GM12891 (cell line): Measurements from ENCODE around the gene RMI2.
"Not testable (repeated sequence)": the region's sequence is repeated elsewhere in the genome, so short reads cannot be mapped to it uniquely, and the experiment has no call there.

Source experiments
- DNase-seq: peaks from one replicate; pipeline ENCODE4 v3.0.0; 2011; ENCODE audit warnings: low spot score; ENCODE audit not compliant: insufficient read length
- FAIRE-seq: peaks from 2 replicates; lab custom pipeline; 2011; peaks lifted over from hg19 to GRCh38; lab: Jason Lieb, UNC
- PAX5 ChIP-seq: IDR thresholded peaks from 2 replicates; pipeline ENCODE4 v1.6.1; 2011; ENCODE audit warnings: low read length, moderate library complexity, mild to moderate bottlenecking; ENCODE audit not compliant: insufficient read depth, severe bottlenecking
- POLR2A ChIP-seq: IDR thresholded peaks from 2 replicates; pipeline ENCODE4 v1.6.1; 2011; ENCODE audit warnings: low read depth, low read length, control low read depth
- POLR2AphosphoS5 ChIP-seq: IDR thresholded peaks from 2 replicates; pipeline ENCODE4 v1.6.1; 2011; ENCODE audit warnings: low read depth, low read length, control low read depth
- POU2F2 ChIP-seq: IDR thresholded peaks from 2 replicates; pipeline ENCODE4 v1.6.1; 2011; ENCODE audit warnings: low read depth, mild to moderate bottlenecking, control low read depth, low read length, moderate library complexity
- SPI1 ChIP-seq: IDR thresholded peaks from 2 replicates; pipeline ENCODE4 v1.6.1; 2011; ENCODE audit warnings: low read depth, low read length, control low read depth
- TAF1 ChIP-seq: IDR thresholded peaks from 2 replicates; pipeline ENCODE4 v1.6.1; 2011; ENCODE audit warnings: low read depth, low read length, control low read depth

RMI2 gene

GRCh38 chr16:11355862-11356261, 10.6 kb downstream of the RMI2 start:
- no peak for FAIRE-seq
- no peak for TF ChIP-seq TAF1
- no peak for TF ChIP-seq POLR2A
- no peak for TF ChIP-seq POLR2AphosphoS5
- no peak for TF ChIP-seq POU2F2
- no peak for TF ChIP-seq SPI1
- no peak for TF ChIP-seq PAX5

GRCh38 chr16:11356573-11357331, 11.5 kb downstream of the RMI2 start:
- no peak for DNase-seq
- no peak for TF ChIP-seq POLR2A
- TF ChIP-seq TAF1 = no peak
- TF ChIP-seq SPI1 = no peak
- no peak for TF ChIP-seq POU2F2
- TF ChIP-seq POLR2AphosphoS5 = no peak
- no peak for TF ChIP-seq PAX5
- no peak for FAIRE-seq

More at GRCh38 chr16:11355862-11356261, 10.6 kb downstream of the RMI2 start:
- no peak for DNase-seq

DNA sequence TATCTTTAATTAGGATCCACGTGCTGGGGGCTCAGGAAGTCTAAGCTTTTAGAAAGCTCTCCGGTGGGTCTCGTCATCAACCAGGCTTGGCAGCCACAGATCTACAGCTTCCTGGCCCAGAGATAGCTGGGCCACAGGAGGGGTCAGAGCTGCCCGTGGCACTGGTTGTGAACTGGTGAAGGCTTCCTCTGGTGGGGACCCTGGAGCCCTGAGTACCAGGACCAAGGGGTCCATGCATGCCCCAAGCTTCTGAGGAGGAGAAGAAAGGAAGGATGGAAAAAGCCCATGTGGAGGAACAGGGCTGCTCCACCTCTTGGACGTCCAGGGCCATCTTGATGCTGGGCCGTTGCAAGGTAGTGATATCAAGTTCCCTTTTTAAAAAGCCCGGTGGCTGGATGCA, 13.3 kb downstream of the RMI2 start:
- no peak for TF ChIP-seq POLR2AphosphoS5
- TF ChIP-seq PAX5 = no peak
- TF ChIP-seq SPI1 = no peak
- no peak for TF ChIP-seq POLR2A
- TF ChIP-seq TAF1 = no peak
- TF ChIP-seq POU2F2 = no peak
- FAIRE-seq = no peak
- DNase-seq = no peak

DNA sequence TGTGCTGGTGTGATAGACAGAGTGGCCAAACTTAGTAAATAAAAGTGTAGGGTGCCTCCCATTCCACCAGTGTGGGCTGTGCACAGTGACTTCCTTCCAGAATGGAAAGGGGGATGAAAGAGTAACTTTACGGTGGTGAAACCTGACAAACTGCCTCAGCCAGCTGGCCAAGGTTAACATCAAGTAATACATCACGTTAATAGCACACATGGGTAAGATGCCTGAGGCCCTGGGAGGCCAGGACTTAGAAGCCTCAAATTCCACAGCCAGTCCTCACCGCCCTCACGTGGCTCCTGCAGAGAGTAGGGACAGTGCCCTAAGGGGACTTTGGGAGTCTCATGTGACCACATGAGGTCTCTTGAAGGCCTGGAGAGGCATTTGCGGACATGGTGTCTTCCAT, 14.1 kb downstream of the RMI2 start:
- no peak for TF ChIP-seq TAF1
- TF ChIP-seq SPI1 = no peak
- TF ChIP-seq POU2F2 = no peak
- no peak for TF ChIP-seq POLR2A
- no peak for TF ChIP-seq PAX5
- no peak for TF ChIP-seq POLR2AphosphoS5
- DNase-seq (no peak), FAIRE-seq (no peak)

DNA sequence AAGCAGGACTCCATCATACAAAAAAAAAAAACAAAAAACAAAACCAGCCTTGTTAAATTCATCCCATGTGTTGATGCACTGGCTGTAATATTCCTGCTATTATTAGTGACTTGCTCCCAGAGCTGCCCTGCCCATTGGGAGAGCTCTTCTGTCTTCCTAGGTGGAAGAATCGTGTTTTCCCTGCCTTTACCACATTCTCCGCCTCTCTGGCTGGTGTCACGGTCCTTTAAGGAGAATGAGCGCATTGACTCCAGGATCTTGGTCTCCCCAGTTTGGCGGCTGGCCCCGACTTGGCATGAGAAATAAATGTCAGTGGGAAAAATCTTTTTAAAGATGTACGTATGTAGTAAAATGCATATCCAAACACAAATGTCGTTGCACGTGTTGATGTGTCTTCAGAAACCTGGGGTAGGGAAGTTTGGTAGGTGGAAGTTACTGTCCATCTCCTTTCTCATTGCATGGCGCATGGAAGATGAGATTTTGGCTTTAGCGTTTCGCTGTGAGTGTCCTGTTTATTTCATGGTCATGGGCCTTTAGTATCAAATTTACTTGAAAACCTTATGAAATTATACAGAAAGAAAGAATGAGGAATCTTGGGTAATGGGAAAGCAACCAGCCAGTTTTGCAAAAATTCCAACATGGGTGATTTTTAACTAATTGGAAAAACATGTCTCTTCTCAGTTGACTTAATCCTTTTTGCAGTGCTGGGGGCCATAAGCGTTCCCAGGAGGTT, 15.5 kb downstream of the RMI2 start:
- FAIRE-seq (no peak), DNase-seq (no peak)
- TF ChIP-seq TAF1 (no peak), POU2F2 (no peak), POLR2AphosphoS5 (no peak), SPI1 (no peak), POLR2A (no peak), PAX5 (no peak)

DNA sequence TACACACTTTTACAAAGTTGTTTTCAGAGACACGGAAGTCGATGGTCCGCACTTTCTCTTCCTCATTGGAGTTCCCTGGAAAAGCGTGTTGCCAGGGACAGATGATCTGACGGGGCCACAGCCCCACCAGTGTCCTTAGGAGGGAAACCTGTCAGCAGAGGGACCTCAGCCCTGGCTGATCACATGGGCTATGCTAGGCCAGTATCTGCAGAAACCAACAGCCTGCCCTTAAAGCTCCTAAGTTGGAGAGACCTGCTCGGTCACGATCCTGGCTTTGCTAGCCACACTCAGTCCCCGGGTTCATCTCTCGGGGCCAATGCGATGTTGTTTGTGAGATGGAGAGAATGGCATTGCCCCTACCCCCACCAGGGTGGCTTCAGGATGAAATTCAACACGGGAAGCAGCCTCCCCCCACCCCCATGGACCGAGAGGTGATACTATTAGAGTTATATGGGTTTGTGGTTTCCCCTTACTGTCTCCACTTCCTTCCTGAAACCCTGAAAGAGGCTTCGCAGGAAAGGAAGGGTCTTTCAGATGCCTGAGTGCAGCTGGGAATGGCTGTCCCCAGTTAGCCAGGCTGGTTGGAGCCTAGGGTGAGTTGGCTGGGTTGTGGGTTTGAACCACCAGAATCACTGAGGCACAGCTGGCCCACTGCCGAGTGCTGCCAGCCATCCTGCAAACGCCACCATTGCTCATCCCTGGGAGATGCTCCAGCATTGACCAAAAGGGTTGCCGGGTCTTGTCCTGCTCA, 16.6 kb downstream of the RMI2 start:
- TF ChIP-seq SPI1 = peak; percentile 93
- 0 out of 2 replicates have a peak, but pooled peaks have one; percentile 46 for TF ChIP-seq POU2F2
- no peak for TF ChIP-seq POLR2A
- DNase-seq (peak; percentile 45), FAIRE-seq (peak; percentile 89)

GRCh38 chr16:11363927-11364258, 18.6 kb downstream of the RMI2 start:
- TF ChIP-seq PAX5 = no peak
- TF ChIP-seq TAF1 = no peak
- no peak for TF ChIP-seq POLR2AphosphoS5
- TF ChIP-seq POU2F2 = no peak
- no peak for TF ChIP-seq POLR2A
- no peak for TF ChIP-seq SPI1
- FAIRE-seq = no peak
- no peak for DNase-seq

DNA sequence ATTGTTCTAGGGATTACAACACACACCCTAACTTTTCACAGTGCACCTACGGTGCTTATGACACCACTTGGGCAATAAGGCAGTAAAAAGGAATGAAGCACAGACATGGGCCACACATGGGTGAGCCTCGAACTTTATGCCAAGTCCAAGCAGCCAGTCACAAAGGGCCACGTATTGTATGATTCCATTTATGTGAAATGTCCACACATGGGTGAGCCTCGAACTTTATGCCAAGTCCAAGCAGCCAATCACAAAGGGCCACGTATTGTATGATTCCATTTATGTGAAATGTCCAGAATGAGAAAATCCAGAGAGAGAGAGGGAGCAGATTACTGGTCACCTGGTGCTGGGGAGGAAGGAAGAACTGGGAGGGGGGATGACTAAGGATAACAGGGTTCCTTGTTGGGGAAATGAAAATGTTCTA, 22.2 kb downstream of the RMI2 start:
- DNase-seq = no peak
- FAIRE-seq = no peak
- TF ChIP-seq PAX5 (no peak), SPI1 (no peak), TAF1 (no peak), POU2F2 (no peak), POLR2A (no peak), POLR2AphosphoS5 (no peak)

DNA sequence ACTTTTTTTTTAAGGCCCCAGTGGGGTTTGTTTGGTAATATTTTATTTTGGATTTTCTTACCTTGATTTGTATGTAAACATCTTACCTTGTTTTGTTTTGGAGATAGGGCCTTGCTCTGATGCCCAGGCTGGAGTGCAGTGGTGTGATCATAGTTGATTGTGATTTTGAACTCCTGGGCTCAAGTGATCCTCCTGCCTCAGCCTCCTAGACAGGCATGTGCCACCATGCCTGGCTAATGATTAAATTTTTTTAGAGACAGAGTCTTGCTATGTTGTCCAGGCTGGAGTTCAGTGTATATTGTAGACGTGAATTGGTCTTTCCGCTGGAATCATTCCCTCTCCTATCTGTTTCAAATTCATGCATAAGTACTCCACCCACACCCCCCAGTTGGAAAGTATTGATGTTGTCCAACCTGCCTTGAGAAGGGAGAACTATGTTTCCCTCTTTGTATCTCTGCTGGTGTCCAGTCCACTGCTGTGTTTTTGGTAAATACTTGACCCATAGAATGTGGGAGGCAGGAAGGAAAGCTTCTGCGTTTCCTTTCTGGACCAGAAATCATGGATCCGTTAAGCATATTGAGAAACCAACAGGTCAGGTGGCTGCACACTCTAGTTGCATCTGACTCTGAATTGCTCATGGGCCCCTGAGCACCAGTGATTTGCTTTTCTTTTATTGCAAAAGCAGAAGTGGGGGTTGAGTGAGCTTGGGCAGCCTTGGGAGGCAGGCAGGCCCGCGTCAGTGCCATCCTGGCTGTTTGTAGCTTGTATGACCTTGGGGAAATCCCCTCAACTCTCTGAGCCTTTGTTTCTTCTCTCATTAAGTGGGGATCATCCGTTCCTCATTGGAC, 25.0 kb downstream of the RMI2 start:
- TF ChIP-seq SPI1 = peak; percentile 92
- no peak for TF ChIP-seq POU2F2
- TF ChIP-seq TAF1 = no peak
- no peak for TF ChIP-seq POLR2AphosphoS5
- no peak for TF ChIP-seq POLR2A
- peak; percentile 68 for FAIRE-seq
- DNase-seq = no peak

GRCh38 chr16:11370932-11371279, 25.6 kb downstream of the RMI2 start:
- not testable (repeated sequence) for DNase-seq, FAIRE-seq
